Prostate gland (tissue), 2 donors: ENCODE results near the gene ROBO2. TPM values are rescaled to one million over a fixed set of nuclear protein-coding genes. Genes with fewer than 3 reads are reported as not detected.

ENCODE experiments used
- DNase-seq: peaks from one replicate; pipeline ENCODE4 v3.0.0-alpha.2; 2019; ENCODE audit warnings: low spot score
- H3K27ac ChIP-seq, 2 donors: fragments of 200-600 bp; sonication (generic); 2 replicates each; pipeline ENCODE4 v1.5.1; 2017 to 2019
- H3K27me3 ChIP-seq: fragments of 200-600 bp; sonication (generic); replicated peaks from 2 replicates; pipeline ENCODE4 v1.5.1; 2019; ENCODE audit not compliant: insufficient read depth
- H3K36me3 ChIP-seq, 2 donors: fragments of 200-600 bp; sonication (generic); 1 replicate in 1 of 2; 2 replicates in 1 of 2; pipeline versions ENCODE4 v1.5.1 to v1.8.1; 2017 to 2019
- H3K4me1 ChIP-seq: fragments of 200-600 bp; sonication (generic); replicated peaks from 2 replicates; pipeline ENCODE4 v1.5.1; 2019
- H3K4me3 ChIP-seq, 2 donors: fragments of 200-600 bp; sonication (generic); 2 replicates each; pipeline ENCODE4 v1.5.1; 2017 to 2019
- H3K9me3 ChIP-seq: fragments of 200-600 bp; sonication (generic); 2 replicates; pipeline ENCODE4 v1.5.1; 2017
- CTCF ChIP-seq, 4 experiments: fragments of 200-600 bp in 2 of 4; fragments of 450-650 bp in 2 of 4; sonication (generic) in 2 of 4; IDR thresholded peaks; 1 replicate in 3 of 4; 2 replicates in 1 of 4; pipeline ENCODE4 v1.5.1; 2016 to 2019; ENCODE audit warnings: antibody characterized with exemption in 4 of 4, mild to moderate bottlenecking in 2 of 4, moderate library complexity in 2 of 4
- POLR2A ChIP-seq: fragments of 450-650 bp; IDR thresholded peaks from one replicate; pipeline ENCODE4 v1.6.1; 2016; ENCODE audit warnings: antibody characterized with exemption, mild to moderate bottlenecking
- POLR2AphosphoS5 ChIP-seq: sonication (generic); formaldehyde crosslinking; IDR thresholded peaks from one replicate; pipeline ENCODE4 v1.6.1; 2017; ENCODE audit warnings: antibody characterized with exemption
- WGBS: methylation state at CpG from one replicate; pipeline ENCODE4 v1.1.5; 2018; 5-methylcytosine and 5-hydroxymethylcytosine counted together
- intact Hi-C: fragments of 100-400 bp; cut with DNase I; formaldehyde crosslinking; loops from one replicate; pipeline ENCODE4 v1.14.2; 2022
- total RNA-seq, 2 donors: library from RNA; depleted of rRNA; stranded (reverse); fragments of >200 nt; gene quantifications; one replicate each; pipeline ENCODE4 v1.1.0, GENCODE V29; 2016

Gene ROBO2
- total RNA-seq, 2 donors from 2014 or later = 3.6 to 18.2 TPM

DNA sequence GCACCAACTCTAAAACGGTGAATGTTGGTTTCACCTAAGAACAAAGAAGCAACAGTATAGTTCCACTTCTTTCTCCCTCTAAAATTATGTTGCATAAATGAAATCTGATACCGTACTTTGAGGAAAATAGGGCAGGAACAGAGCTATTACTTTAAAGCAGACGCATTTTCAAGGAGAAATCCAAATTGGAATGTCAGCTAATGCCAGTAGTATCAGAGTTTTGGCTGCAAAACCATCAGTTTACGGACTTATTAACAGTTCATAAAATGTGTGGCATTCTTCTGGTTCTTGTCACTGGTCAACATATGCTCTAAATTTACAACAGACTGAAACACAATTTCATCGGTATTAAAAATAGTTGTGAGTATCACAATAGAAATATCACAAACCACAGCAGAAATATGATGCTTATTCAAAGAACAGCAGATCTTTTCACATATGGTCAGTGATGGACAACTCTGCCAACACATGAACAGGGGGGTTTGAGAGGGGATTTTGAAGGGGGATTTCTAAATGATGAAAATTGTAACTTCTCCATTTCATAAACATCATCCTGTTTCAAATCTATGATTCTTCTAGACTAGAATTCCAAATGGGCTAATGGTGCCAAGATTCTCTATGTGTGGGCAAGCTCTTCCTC, 38.7 kb upstream of the ROBO2 start:
- TF ChIP-seq POLR2AphosphoS5 = no peak
- TF ChIP-seq CTCF (IDR thresholded peaks at IDR 0.05) = no peak
- TF ChIP-seq POLR2A = no peak
- no peaks in the 10 kb centered on the region for H3K27me3 ChIP-seq
- H3K36me3 ChIP-seq = no peaks in the 10 kb centered on the region
- 29% methylated on average over 5 of the region's 5 CpGs for WGBS
- no peak for DNase-seq
- no peaks in the 10 kb centered on the region for H3K9me3 ChIP-seq
- H3K4me1 ChIP-seq = no peaks in the 10 kb centered on the region
- intact Hi-C loops = no loop called here
- no peak overlapping the region for H3K4me3 ChIP-seq
- no peak overlapping the region for H3K27ac ChIP-seq

- H3K27me3 ChIP-seq = no peaks in the 10 kb centered on the region
- DNase-seq = no peak
- H3K9me3 ChIP-seq = no peaks in the 10 kb centered on the region
- H3K36me3 ChIP-seq = no peaks in the 10 kb centered on the region
- 65% methylated on average over 7 of the region's 7 CpGs for WGBS
- H3K4me1 ChIP-seq = no peaks in the 10 kb centered on the region
- H3K27ac ChIP-seq = no peak overlapping the region
- TF ChIP-seq CTCF (IDR thresholded peaks at IDR 0.05) = no peak
- no peak for TF ChIP-seq POLR2AphosphoS5
- no peak for TF ChIP-seq POLR2A
- no peak overlapping the region for H3K4me3 ChIP-seq
- intact Hi-C loops = no loop called here
These were observed 25.7 kb upstream of the ROBO2 start for GRCh38 chr3:77014226-77014625.

DNA sequence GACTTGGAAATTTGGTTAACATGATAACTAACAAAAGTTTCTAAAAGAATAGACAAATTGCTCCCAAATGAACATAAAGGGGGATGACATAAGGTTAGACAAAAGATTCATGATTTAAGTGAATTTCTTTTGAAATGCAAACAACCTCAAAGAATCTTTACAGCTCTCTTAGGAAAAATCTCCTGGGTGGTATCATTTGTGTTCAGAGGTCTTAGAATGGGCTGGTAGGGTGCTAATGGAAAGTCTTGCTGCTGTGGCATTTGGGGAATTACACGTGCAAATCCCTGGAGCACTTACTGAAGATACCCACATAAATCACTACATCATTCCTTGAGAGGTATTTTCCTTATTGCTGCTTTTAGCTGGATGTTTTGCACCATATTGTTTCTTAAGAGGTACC, 14.4 kb upstream of the ROBO2 start:
- Histone ChIP-seq H3K4me3 (no peak overlapping the region), H3K4me1 (no peaks in the 10 kb centered on the region), H3K27me3 (no peaks in the 10 kb centered on the region), H3K36me3 (no peaks in the 10 kb centered on the region), H3K27ac (no peak overlapping the region), H3K9me3 (no peaks in the 10 kb centered on the region)
- DNase-seq = no peak
- intact Hi-C loops = no loop called here
- WGBS = 55% methylated on average over 1 of the region's 1 CpG
- TF ChIP-seq CTCF (IDR thresholded peaks at IDR 0.05) (no peak), POLR2AphosphoS5 (no peak), POLR2A (no peak)

- Histone ChIP-seq H3K27ac (no peak overlapping the region), H3K9me3 (no peaks in the 10 kb centered on the region), H3K4me3 (no peak overlapping the region), H3K27me3 (no peaks in the 10 kb centered on the region), H3K36me3 (no peaks in the 10 kb centered on the region), H3K4me1 (no peaks in the 10 kb centered on the region)
- intact Hi-C loops = no loop called here
- TF ChIP-seq POLR2AphosphoS5 = no peak
- no peak for TF ChIP-seq CTCF (IDR thresholded peaks at IDR 0.05)
- TF ChIP-seq POLR2A = no peak
- no peak for DNase-seq
- 84% methylated on average over 5 of the region's 5 CpGs for WGBS
These were observed 12.8 kb upstream of the ROBO2 start for GRCh38 chr3:77026904-77027634.

DNA sequence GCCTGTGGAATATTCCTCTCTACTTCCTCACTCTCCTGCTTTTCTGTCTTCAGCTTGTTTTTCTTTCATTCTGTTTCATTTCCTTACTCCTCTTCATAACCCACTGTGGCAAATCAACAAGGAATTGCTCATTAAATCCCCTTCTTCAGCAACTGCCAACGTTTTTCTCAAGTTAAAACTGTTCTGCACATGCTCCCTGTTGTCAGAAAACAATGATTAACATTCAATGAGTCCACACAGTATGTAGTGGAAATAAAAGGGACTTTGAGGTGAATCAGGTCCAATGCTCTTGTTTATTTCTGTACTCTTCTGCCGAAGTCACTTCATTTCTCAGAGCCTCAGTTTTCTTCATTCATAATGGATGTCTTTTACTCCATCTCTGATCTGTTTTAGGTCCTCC, 11.9 kb upstream of the ROBO2 start:
- TF ChIP-seq POLR2AphosphoS5 = no peak
- no peak for TF ChIP-seq POLR2A
- TF ChIP-seq CTCF (IDR thresholded peaks at IDR 0.05) = no peak
- DNase-seq = no peak
- intact Hi-C loops = no loop called here
- H3K4me1 ChIP-seq = no peaks in the 10 kb centered on the region
- no peak overlapping the region for H3K4me3 ChIP-seq
- 39% methylated on average over 2 of the region's 2 CpGs for WGBS
- no peaks in the 10 kb centered on the region for H3K9me3 ChIP-seq
- no peaks in the 10 kb centered on the region for H3K36me3 ChIP-seq
- H3K27me3 ChIP-seq = no peaks in the 10 kb centered on the region
- H3K27ac ChIP-seq = no peak overlapping the region
